Hepatic stellate cell (primary cell): Measurements from ENCODE around the gene NME4.
"Not testable (repeated sequence)": the region's sequence is repeated elsewhere in the genome, so short reads cannot be mapped to it uniquely, and the experiment has no call there.

Source experiments
- DNase-seq: peaks from one replicate; pipeline ENCODE4 v3.0.0; 2011; ENCODE audit warnings: low spot score

NME4 gene

GRCh38 chr16:397135-397661, at the start of gene NME4:
Gene NME4 (plus strand): TSS chr16:397199. CDS start chr16:397223, 24 bp downstream.
- DNase-seq, result peak; percentile 59

- no peak for DNase-seq
Measured at GRCh38 chr16:347203-347602, 49.8 kb upstream of the NME4 start.

- DNase-seq, result not testable (repeated sequence)
Measured at GRCh38 chr16:348495-348894, 48.5 kb upstream of the NME4 start.

GRCh38 chr16:349211-349610, 47.8 kb upstream of the NME4 start:
- no peak for DNase-seq

GRCh38 chr16:350203-350602, 46.8 kb upstream of the NME4 start:
- DNase-seq, result no peak

GRCh38 chr16:351804-352520, 45.0 kb upstream of the NME4 start:
- peak; percentile 48 for DNase-seq

DNA sequence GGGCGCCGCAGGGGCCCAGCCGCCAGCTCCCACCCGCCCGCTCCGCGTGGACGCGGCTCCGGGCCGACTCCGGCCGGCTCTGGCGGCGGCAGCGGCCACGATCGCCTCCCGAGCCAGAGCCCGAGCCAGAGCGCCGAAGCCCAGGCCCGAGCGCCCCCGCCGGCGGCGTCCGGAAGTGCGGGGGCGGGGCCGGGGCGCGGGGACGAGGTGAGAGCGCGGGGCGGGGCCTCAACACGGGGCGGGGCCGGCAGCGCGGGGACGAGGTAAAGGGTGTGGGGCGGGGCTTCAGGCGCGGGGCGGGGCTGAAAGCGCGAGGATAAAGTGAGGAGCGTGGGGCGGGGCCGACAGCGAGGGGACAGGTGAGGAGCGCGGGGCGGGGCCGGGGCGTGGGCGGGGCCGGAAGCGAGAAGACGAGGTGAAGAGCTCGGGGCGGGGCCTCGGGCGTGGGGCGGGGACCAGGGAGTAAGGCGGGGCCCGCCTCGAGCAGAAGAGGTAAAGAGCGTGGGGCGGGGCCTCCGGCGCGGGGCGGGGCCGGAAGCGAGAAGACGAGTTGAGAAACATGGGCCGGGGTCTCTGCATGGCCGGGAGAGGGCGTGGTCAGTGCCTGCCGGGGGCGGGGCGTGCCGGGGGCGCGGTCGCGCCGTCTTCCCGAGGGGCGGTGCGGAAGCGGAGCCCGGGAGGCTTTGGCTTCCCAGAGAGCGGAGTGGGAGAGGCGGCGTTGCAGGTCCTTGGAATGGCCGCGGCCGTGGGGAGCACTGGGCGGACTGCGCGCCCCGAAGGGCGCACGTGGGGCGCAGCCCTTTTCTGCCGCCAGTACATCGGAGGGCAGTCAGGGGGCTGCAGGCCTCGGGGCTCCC, 44.2 kb upstream of the NME4 start, which contains the start of gene AXIN1:
AXIN1 (minus strand) TSS at position 177 of the 857 bp plus-strand sequence. CDS start 5,698 bp downstream, outside the sequence.
- peak; percentile 87 for DNase-seq

DNA sequence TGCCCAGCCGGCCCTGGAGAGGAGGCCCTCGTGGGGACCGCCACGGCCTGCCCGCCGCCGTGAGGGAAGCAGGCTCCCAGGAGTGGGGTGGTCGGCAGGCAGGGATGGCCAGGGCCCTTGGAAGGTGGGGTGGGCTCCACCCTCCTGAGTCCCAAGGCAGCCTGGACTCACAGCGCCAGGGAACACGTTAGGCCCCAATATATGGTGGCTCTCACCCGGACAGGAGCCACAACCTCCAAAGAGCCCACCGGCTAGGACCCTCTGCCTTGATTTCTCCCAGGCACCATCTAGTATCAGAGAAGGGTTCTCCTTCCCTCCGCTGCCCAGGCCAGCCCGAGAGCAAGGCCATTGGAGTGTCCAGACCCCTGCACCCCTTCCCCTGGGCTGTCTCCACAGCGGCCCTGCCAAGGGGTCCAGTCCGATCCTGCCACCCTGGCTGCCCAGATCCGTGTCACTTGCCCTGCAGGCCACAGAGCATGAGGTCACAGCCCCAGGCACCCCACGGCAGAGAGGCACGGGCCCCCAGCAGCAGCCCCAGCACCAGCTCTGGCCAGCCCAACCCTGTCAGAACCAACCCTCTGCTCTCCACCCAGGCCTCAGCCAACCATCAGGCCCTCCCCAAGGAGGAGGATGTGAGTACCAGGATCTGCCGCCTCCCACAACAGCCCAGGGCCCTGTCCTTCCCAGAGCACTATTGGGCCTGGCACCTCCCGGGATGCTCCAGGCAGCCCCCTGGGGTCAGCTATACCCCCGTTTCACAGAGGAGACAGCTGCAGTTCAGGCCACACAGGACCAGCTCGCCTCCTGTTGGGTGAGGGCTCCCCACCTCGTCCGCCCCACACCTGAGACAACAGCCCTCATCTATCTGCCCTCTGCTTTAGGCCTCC, 43.4 kb upstream of the NME4 start:
- DNase-seq, result no peak

- no peak for DNase-seq
Measured at GRCh38 chr16:354291-354881, 42.6 kb upstream of the NME4 start.

- DNase-seq, result no peak
Measured at GRCh38 chr16:354971-355461, 42.0 kb upstream of the NME4 start.

DNA sequence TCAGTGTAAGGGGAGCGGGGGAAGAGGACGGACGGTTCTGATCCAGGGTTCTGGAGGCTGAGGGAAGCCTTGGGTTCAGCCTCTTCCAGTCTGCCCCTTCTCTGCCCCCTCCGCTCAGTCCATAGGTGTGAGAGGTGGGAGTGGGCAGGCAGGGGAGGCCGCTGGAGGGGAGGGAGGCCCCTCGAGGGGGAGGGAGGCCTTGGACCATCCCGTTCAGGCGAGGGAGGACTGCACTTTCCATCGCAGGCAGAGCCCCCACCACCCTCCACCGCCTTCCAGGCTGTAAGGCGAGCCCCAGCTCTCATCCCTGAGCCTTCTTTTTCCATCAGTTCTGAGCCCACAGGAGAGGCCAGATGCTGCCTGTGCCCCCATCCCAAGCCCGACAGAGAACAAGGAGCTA, 40.3 kb upstream of the NME4 start:
- no peak for DNase-seq

- DNase-seq, result no peak
Measured at GRCh38 chr16:359067-359763, 37.8 kb upstream of the NME4 start.

DNA sequence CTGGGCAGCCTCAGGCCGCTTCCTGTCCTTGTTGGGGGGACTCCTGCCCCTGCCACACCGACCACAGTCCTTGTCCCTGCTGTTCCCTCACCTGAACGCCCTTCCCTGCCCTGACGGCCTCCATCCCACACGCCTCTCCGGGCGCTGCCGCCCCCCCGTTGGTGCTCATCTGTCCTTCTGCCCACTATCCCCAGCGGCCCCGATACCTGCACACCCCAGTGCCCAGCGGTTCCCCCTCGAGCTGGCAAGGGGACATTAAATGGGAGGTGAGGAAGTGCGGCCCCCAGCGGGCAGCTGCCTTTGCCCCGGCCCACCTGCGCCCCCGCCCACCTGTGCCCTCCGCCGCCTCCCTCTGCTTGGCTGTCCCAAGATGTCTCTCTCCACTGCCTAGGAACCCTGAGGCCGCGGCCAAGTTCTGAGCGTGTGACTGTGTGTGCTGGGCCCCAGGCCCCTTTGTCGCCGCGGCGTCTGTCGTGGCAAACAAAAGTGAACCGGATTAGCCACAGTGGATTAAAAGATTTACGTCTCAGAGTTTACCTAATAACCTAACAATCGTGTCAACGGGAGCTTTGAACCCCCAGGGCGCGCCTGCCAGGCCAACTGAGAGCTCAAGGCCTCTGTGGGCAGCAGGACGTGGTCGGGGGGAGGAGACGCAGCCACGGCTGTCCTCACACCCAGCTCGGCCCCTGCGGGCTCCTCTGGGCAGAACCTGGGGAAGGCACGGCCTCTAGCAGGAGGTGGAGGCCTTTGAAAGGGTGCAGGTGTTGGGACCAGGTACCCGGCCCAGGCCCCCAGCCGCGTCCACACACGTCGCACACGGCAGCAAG, 36.9 kb upstream of the NME4 start:
- no peak for DNase-seq

DNA sequence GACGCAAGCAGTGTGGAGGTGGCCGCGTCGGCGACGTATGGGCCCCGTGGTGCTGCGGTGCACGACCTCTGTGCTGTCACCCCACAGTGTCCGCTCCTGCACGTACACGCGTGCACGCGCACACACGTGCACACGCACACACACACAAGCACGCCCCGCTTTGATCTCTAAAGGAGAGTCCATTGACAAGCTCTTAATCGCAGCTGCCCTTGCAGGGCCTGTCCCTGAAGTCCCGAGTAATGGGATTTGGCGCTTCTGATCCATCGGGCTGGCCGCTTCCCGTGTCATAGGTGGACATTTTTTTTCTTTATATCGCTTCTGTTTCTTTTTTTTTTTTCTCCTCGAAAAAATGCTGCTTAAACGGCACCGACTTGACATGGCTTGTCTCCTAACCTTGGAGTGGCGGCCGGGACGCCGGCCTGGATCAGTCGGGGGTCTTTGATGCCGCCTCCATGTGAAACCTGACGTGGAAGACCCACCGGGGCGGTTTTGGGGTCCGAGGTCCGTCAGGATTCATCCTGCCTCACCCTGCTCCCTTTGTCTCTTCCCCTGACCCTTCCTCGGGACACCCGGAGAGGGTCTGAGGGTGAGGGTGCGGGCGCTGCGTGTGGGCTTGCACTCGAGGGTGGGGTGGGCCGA, 36.2 kb upstream of the NME4 start:
- DNase-seq, result no peak

- DNase-seq, result no peak
Measured at GRCh38 chr16:361341-361871, 35.6 kb upstream of the NME4 start.

- DNase-seq, result peak; percentile 78
Measured at GRCh38 chr16:361872-362701, 34.9 kb upstream of the NME4 start.

GRCh38 chr16:362702-362999, 34.3 kb upstream of the NME4 start:
- not testable (repeated sequence) for DNase-seq

DNA sequence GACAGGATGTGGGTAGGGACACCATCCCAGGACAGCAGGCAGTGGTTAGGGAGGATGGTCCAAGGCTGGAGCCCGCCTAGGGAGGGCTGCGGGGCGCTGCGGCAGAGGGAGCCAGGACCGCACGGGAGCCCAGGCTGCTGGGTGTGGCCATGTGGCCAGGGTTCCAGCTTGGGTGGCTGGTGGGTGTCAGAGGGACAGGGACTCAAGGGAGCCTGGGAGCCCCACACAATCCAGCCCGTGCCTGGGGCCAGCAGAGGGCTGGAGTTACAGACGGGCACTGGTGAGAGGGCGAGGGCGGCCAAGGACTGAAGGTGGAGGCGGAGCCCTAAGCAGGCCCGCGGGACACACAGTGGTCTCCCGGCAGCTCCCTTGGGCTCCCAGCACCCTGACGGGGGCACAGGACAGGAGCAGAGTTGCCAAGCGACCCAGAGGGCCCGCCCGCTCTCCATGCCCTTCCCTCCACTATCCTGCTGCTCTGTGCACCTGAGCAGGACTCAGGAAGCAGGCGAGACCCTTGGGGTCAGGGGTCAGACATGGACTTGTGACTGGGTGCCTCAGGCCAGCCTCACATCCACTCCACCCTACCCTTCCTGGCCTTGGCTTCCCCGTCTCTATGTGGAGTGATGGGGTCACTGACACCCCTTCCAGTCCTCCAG, 33.8 kb upstream of the NME4 start:
- DNase-seq, result no peak
